MCF 10A (cell line): ENCODE measurements around the gene RFX2. TPM values are rescaled to one million over a fixed set of nuclear protein-coding genes. Genes with fewer than 3 reads are reported as not detected.

ENCODE experiments used
- BruUV-seq: library from RNA; stranded (reverse); fragments of 400-500 nt; replicated peaks from 2 replicates; lab custom pipeline; 2021; lab: Mats Ljungman, UMichigan
- CTCF ChIA-PET: fragments of 300-600 bp; sonication (Branson Sonifier 250); formaldehyde crosslinking; extraction: SDS; loops from one replicate; lab custom pipeline; 2021; ENCODE audit warnings: antibody characterized with exemption, inconsistent platforms; lab: Yijun Ruan, JAX
- POLR2A ChIA-PET: fragments of 300-600, 350-650 bp; sonication (Branson Sonifier 250); formaldehyde crosslinking; extraction: SDS; loops from one replicate; lab custom pipeline; 2020; ENCODE audit warnings: antibody characterized with exemption, inconsistent platforms; lab: Yijun Ruan, JAX
- DNase-seq: peaks from one replicate; pipeline ENCODE4 v3.0.0-alpha.2; 2018; ENCODE audit not compliant: unreplicated experiment
- H3K27ac Mint-ChIP-seq: one replicate; pipeline ENCODE4 v1.8.0; 2022; ENCODE audit warnings: mild to moderate bottlenecking, low read depth, mixed read lengths; ENCODE audit not compliant: unreplicated experiment
- H3K27me3 Mint-ChIP-seq: one replicate; pipeline ENCODE4 v1.8.0; 2022; ENCODE audit warnings: mixed read lengths; ENCODE audit not compliant: insufficient read depth, unreplicated experiment
- H3K36me3 Mint-ChIP-seq: one replicate; pipeline ENCODE4 v1.8.0; 2022; ENCODE audit warnings: mild to moderate bottlenecking, moderate library complexity, mixed read lengths; ENCODE audit not compliant: insufficient read depth, unreplicated experiment
- H3K4me1 Mint-ChIP-seq: one replicate; pipeline ENCODE4 v1.8.0; 2022; ENCODE audit warnings: mixed read lengths; ENCODE audit not compliant: insufficient read depth, unreplicated experiment
- H3K4me3 Mint-ChIP-seq: one replicate; pipeline ENCODE4 v1.8.0; 2022; ENCODE audit warnings: mild to moderate bottlenecking, moderate library complexity, mixed read lengths; ENCODE audit not compliant: unreplicated experiment
- H3K9me3 Mint-ChIP-seq: one replicate; pipeline ENCODE4 v1.8.0; 2022; ENCODE audit warnings: mixed read lengths; ENCODE audit not compliant: unreplicated experiment
- CTCF ChIP-seq: fragments of 200-600 bp; IDR thresholded peaks from one replicate; pipeline ENCODE4 v1.8.0; 2022; ENCODE audit warnings: antibody characterized with exemption, mild to moderate bottlenecking; ENCODE audit not compliant: unreplicated experiment
- intact Hi-C: fragments of 100-400 bp; cut with micrococcal nuclease; formaldehyde crosslinking; loops from 2 replicates; pipeline ENCODE4 v1.14.1; 2022
- total RNA-seq: library from RNA; stranded (reverse); gene quantifications from 2 replicates; pipeline ENCODE4 v1.2.3, GENCODE V29; 2022

RFX2 gene
- total RNA-seq, 1 experiment from 2014 or later, result 9.9 TPM

GRCh38 chr19:6048793-6049405 is 61.4 kb downstream of the RFX2 start:
- no peaks in the 10 kb centered on the region for H3K27me3 Mint-ChIP-seq
- no peak overlapping the region for H3K27ac Mint-ChIP-seq
- DNase-seq, result peak; percentile 89
- no peak overlapping the region for H3K4me3 Mint-ChIP-seq
- ChIA-PET POLR2A (interaction anchor here (0.7 to 2.9 kb wide), 6 partner anchors 8 to 77 kb away, joined by 3 to 16 read pairs (median 6); no protein-coding TSS in a partner anchor), CTCF (interaction anchor here (0.6 to 3.5 kb wide), 26 partner anchors 10 to 925 kb away, joined by 3 to 114 read pairs (median 4); no protein-coding TSS in a partner anchor)
- no TSS peak for BruUV-seq
- intact Hi-C loops, result loop anchor here (1.0 to 2.0 kb wide), 4 partner anchors 62 to 814 kb away; no protein-coding TSS in a partner anchor
- no peaks in the 10 kb centered on the region for H3K9me3 Mint-ChIP-seq
- H3K36me3 Mint-ChIP-seq, result peaks cover 5% of the 10 kb centered on the region
- peak; percentile 89 for TF ChIP-seq CTCF
- peaks cover 7% of the 10 kb centered on the region for H3K4me1 Mint-ChIP-seq

- Mint-ChIP-seq H3K4me3 (no peak overlapping the region), H3K27ac (no peak overlapping the region), H3K4me1 (peaks cover 7% of the 10 kb centered on the region), H3K36me3 (peaks cover 5% of the 10 kb centered on the region), H3K9me3 (no peaks in the 10 kb centered on the region), H3K27me3 (no peaks in the 10 kb centered on the region)
- BruUV-seq, result no TSS peak
- CTCF ChIA-PET, result interaction anchor here (0.5 to 3.5 kb wide), 22 partner anchors 8 to 285 kb away, joined by 3 to 114 read pairs (median 5); no protein-coding TSS in a partner anchor
- no peak for DNase-seq
- POLR2A ChIA-PET, result interaction anchor here (0.9 to 2.9 kb wide), 7 partner anchors 9 to 82 kb away, joined by 4 to 16 read pairs (median 6); no protein-coding TSS in a partner anchor
- TF ChIP-seq CTCF, result no peak
- intact Hi-C loops, result loop anchor here (1.0 to 2.0 kb wide), 4 partner anchors 61 to 814 kb away; no protein-coding TSS in a partner anchor
Measured at GRCh38 chr19:6048348-6048747, 62.0 kb downstream of the RFX2 start.

GRCh38 chr19:6047741-6048251 is 62.5 kb downstream of the RFX2 start:
- Mint-ChIP-seq H3K9me3 (no peaks in the 10 kb centered on the region), H3K36me3 (peaks cover 5% of the 10 kb centered on the region), H3K4me1 (peaks cover 7% of the 10 kb centered on the region), H3K27me3 (no peaks in the 10 kb centered on the region), H3K27ac (no peak overlapping the region), H3K4me3 (no peak overlapping the region)
- intact Hi-C loops, result loop anchor here (1.0 to 2.0 kb wide), 4 partner anchors 60 to 815 kb away; no protein-coding TSS in a partner anchor
- ChIA-PET POLR2A (interaction anchor here (0.9 to 2.9 kb wide), 7 partner anchors 9 to 83 kb away, joined by 4 to 16 read pairs (median 6); no protein-coding TSS in a partner anchor), CTCF (interaction anchor here (0.5 to 3.5 kb wide), 24 partner anchors 8 to 268 kb away, joined by 3 to 114 read pairs (median 5); no protein-coding TSS in a partner anchor)
- peak; percentile 70 for TF ChIP-seq CTCF
- peak; percentile 55 for DNase-seq
- BruUV-seq, result no TSS peak

DNA sequence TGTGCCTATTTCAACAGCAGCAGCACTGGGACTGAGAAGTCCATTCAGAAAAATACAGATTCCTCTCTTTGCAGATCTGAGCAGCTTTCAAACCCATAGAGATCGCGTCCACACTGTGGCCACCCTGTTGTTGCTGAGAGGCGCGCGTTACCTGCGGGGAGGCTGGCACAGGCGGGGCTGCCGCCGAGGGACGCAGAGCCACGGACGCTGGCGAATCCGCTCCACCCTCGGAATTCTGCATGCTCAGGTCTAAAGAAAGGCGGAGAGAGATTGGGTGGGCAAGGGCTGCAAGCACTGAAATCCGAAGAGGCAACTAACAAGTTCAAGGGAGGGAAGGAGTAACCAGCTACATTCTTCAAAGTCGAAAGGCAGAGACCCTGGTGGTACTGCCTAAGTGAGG is 63.0 kb downstream of the RFX2 start:
- CTCF ChIA-PET, result interaction anchor here (0.6 to 3.5 kb wide), 18 partner anchors 9 to 267 kb away, joined by 3 to 114 read pairs (median 5); no protein-coding TSS in a partner anchor

More for the DNA sequence above, 63.0 kb downstream of the RFX2 start:
- no peak for TF ChIP-seq CTCF
- no TSS peak for BruUV-seq
- H3K9me3 Mint-ChIP-seq, result no peaks in the 10 kb centered on the region
- no peaks in the 10 kb centered on the region for H3K27me3 Mint-ChIP-seq
- POLR2A ChIA-PET, result interaction anchor here (0.9 to 2.9 kb wide), 3 partner anchors 69 to 83 kb away, joined by 4 to 16 read pairs (median 5); no protein-coding TSS in a partner anchor
- H3K36me3 Mint-ChIP-seq, result peaks cover 9% of the 10 kb centered on the region
- H3K4me1 Mint-ChIP-seq, result peaks cover 7% of the 10 kb centered on the region
- no peak overlapping the region for H3K4me3 Mint-ChIP-seq
- intact Hi-C loops, result no loop called here
- DNase-seq, result no peak
- H3K27ac Mint-ChIP-seq, result no peak overlapping the region
